HT-29 (cell line): ENCODE measurements around the gene ZSCAN22. TPM values are rescaled to one million over a fixed set of nuclear protein-coding genes. Genes with fewer than 3 reads are reported as not detected.
"Not testable (repeated sequence)": the region's sequence is repeated elsewhere in the genome, so short reads cannot be mapped to it uniquely, and the experiment has no call there.

Source experiments
- DNase-seq: peaks from one replicate; pipeline ENCODE4 v3.0.0-alpha.2; 2015; ENCODE audit warnings: low spot score
- small RNA-seq: library from RNA; depleted of rRNA; stranded (forward); fragments of <200 nt; gene quantifications from one replicate; pipeline ENCODE3, GENCODE V24; 2014
- total RNA-seq: library from RNA; depleted of rRNA; stranded (reverse); fragments of >200 nt; shearing (Covaris generic); gene quantifications from 2 replicates; pipeline ENCODE4 v1.2.3, GENCODE V29; 2014; rRNA removed

The ZSCAN22 gene
- total RNA-seq, 1 experiment from 2014 or later = 3.7 TPM

GRCh38 chr19:58372311-58373133 lies 45.7 kb downstream of the ZSCAN22 start:
- DNase-seq = peak; percentile 50

DNA sequence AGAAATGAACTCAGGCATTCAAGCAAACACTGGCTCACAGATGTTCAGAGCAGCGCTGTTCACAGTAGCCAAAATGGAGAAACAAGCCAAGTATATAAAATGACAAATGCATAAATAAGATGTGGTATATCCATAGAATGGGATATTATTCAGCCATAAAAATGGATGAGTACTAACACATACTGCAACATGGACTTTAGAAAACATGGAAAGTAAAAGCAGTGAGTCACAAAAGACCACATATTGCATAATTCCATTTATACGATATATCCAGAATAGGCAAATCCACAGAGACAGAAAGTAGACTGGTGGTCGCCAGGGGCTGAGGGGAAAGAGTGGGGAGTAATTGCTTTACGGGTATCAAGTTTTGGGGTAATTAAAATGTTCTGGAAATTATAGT lies 47.4 kb downstream of the ZSCAN22 start:
- no peak for DNase-seq

DNA sequence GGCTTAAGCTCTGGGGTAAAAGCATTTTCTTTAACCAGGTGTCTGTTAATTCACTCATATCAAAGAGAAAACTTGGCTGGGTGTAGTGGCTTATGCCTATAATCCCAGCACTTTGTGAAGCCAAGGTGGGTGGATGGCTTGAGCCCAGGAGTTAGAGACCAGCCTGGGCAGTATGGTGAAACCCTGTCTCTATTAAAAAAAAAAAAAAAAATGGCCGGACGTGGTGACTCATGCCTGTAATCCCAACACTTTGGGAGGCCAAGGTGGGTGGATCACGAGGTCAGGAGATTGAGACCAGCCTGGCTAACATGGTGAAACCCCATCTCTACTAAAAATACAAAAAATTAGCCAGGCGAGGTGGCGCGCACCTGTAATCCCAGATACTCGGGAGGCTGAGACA lies 49.9 kb downstream of the ZSCAN22 start:
- DNase-seq = not testable (repeated sequence)

GRCh38 chr19:58379246-58379645 lies 52.5 kb downstream of the ZSCAN22 start:
- DNase-seq = no peak

GRCh38 chr19:58380037-58380661 lies 53.4 kb downstream of the ZSCAN22 start:
- DNase-seq = no peak

- peak; percentile 100 for DNase-seq
These were observed 54.1 kb downstream of the ZSCAN22 start, which contains the start of gene ZNF837 for GRCh38 chr19:58380662-58381459. Gene ZNF837 (minus strand): TSS chr19:58381030. CDS start chr19:58369332, 11,698 bp downstream.

- DNase-seq = no peak
These were observed 54.8 kb downstream of the ZSCAN22 start for GRCh38 chr19:58381460-58382212.

DNA sequence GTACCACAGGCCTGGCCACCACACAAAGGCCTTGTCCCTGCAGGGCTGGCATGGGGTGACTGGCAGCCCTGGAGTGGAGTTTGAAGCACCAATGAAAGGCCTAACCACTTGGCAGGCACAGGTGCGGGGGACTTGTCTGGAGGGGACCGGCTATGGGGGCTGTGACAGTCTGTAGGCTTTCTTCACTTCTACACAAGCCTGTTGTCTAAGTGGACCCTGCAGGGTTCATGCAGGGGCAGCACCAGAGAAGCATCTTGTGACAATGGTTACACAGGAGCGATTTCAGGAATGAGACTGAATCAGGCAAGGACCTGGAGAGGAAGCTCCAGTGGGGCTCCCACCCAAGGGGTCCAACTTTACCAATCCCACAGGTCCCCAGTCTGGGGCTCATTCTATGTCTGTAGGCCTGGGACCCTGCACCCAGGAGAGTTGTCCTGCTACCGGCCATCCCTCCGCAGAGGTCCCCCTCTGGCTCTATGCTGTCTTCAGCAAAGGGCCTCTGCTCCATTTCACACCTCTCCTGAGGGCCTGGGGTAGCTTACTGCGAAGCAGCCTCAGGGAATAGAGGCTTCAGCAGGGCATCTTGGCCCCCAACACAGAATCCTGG lies 56.3 kb downstream of the ZSCAN22 start:
- DNase-seq = no peak

DNA sequence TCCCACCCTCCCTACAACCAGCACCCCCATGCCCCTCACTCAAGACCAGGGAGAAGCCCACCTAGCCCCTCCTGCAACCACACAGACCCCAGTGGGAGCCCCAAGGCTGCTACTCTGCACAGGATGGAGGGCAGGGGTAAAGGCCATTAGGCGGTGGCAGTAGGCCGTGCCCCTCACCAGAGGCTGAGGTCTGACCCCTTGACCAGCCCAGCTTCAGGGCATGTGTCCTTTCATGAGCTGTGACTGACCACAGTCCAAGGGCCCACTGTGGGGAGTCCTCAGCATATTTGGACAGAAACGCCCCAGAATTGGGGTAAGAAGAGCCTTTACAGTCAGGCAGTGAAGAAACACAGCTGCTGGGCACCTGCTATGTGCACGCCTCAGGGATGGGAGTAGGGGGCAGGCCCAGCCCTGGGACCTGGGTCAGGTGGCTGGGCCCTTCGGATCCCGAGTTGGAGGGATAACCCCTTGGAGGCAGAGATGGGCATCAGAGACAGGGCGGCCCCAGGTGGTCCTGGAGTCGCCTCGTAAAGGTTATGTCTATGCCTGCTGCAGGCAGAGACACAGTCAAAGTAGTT lies 58.6 kb downstream of the ZSCAN22 start:
- DNase-seq = no peak

DNA sequence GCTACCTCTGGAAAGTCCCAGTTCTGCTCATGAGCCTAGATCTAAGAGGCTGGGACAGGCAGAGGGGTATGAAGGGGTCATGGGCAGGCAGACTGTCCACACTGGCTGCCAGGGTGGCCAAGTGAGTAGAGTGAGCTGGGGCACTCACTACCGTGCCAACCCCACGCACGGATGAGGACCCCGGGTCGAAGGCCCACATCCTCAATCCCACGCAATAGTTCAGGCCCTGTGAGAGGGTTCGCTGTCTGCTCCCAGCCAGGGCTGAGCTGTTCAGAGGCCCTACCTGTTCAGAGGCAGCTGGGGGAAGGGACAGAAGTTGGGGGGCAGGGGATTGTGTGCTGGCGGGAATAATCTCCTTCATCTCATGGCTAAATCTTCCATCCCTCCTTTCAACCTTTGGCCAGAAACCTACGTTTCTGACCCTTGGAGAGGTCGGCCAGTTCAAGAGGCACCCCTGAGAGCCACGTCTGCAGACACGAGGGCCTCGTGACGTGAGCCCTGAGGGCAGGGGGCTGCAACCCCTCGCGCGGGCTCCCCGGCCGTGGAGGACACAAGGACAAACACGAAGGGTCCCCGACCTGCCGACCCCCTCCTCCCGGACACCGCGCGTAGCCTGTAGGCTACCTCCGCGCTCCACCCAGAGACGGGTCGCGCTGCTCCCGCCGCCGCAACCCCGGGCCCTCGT lies 59.2 kb downstream of the ZSCAN22 start:
- peak; percentile 63 for DNase-seq

DNA sequence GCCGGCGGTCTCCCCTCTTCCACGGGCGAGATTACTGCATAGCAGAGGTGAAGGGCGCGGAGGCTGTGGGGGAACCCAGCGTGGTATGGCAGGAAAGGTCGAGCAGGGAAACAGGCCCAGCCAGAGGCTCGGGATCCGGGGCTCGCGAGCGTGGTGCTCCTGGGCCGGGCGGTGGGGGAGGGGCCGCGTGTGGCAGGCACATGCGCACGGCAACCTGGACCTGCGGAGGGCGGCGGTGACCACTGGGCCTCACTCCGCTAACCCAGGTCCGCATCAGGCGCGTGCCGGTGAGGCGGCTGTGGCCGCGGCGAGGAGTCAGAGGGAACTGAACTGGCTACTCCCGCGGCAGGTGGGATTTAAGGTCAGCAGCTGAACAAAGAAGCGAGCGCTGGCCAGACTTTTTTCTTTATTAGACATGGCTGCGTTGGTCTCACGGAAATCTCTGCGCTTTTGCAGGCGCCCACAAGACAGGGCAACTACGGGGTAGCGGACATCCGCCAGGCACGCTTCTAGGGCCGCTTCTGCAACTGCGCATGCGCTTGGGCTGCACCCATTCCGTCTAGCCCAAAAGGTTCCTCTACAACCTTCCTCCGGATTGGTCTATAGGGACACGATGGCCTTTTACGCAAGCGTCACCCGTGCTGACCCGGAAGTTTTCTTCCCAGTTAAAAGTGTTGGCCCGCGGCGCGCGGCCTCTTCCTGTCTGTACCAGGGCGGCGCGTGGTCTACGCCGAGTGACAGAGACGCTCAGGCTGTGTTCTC lies 60.0 kb downstream of the ZSCAN22 start, which contains the start of gene RPS5:
Gene RPS5, plus strand, starts transcription at position 694 of the 762 bp plus-strand sequence. CDS start 869 bp downstream, outside the sequence.
- peak; percentile 100 for DNase-seq

GRCh38 chr19:58387338-58388174 lies 60.8 kb downstream of the ZSCAN22 start:
- DNase-seq = no peak

DNA sequence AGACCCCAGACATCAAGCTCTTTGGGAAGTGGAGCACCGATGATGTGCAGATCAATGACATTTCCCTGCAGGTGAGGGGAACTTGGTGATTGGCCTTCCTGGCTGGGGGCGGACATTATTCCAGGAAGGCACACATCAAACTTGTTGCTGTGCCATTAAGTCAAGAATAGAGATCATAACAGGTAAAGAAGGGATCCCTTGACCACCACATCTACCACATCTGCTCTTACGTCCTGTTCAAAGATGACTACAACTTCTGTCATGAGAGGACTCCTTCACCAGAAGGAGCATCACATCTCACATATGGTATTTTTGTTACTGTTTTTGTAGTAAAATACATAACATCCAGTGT lies 61.4 kb downstream of the ZSCAN22 start:
- DNase-seq = no peak

Small RNAs within 50 kb of the gene (small RNA-seq; reads per million reads assigned to genes)
- gene MIR4754 (not detected), gene MIR6806 (not detected), gene RNA5SP473 (1.2 reads per million, percentile 45 among the genes with 10 or more reads in this experiment)

Other genes with a start within 250 kb of the ZSCAN22 start
- gene ZSCAN18, start 228.8 kb upstream of the ZSCAN22 start, total RNA-seq = not detected in 2 replicates
- 2.5 and 4.2 TPM in 2 replicates for gene ZNF329, start 176.2 kb upstream of the ZSCAN22 start, total RNA-seq
- 11.1 and 19.7 TPM in 2 replicates for gene ZNF274, start 143.9 kb upstream of the ZSCAN22 start, total RNA-seq
- 60.1 and 64.8 TPM in 2 replicates for gene ZNF544, start 98.1 kb upstream of the ZSCAN22 start, total RNA-seq
- 6.4 and 8.5 TPM in 2 replicates for gene ZNF8, start 48.0 kb upstream of the ZSCAN22 start, total RNA-seq
- gene ERVK3-1, start 21.6 kb upstream of the ZSCAN22 start, total RNA-seq = 74.2 and 83.4 TPM in 2 replicates
- 0.47 TPM in 1 of 2 replicates, not detected in the other for gene A1BG, start 26.5 kb downstream of the ZSCAN22 start, total RNA-seq
- gene ZNF497, start 35.8 kb downstream of the ZSCAN22 start, total RNA-seq = 2.0 and 6.0 TPM in 2 replicates
- gene ZNF837, start 54.0 kb downstream of the ZSCAN22 start, total RNA-seq = 8.3 and 10.4 TPM in 2 replicates
- 5,822 and 6,132 TPM in 2 replicates for gene RPS5, start 60.3 kb downstream of the ZSCAN22 start, total RNA-seq
- 0.58 and 0.99 TPM in 2 replicates for gene RNF225, start 68.7 kb downstream of the ZSCAN22 start, total RNA-seq
- gene ZNF584, start 81.7 kb downstream of the ZSCAN22 start, total RNA-seq = 26.6 and 33.1 TPM in 2 replicates
- gene ZNF132, start 113.2 kb downstream of the ZSCAN22 start, total RNA-seq = not detected in 2 replicates
- gene ZNF324B, start 124.6 kb downstream of the ZSCAN22 start, total RNA-seq = 10.4 and 20.9 TPM in 2 replicates
- gene ZNF324, start 140.1 kb downstream of the ZSCAN22 start, total RNA-seq = 28.6 and 29.5 TPM in 2 replicates
- gene ZNF446, start 149.4 kb downstream of the ZSCAN22 start, total RNA-seq = 19.2 and 22.7 TPM in 2 replicates
- 60.6 and 74.5 TPM in 2 replicates for gene SLC27A5, start 185.0 kb downstream of the ZSCAN22 start, total RNA-seq
- gene ZBTB45, start 192.8 kb downstream of the ZSCAN22 start, total RNA-seq = 25.6 and 27.4 TPM in 2 replicates
- gene TRIM28, start 217.1 kb downstream of the ZSCAN22 start, total RNA-seq = 1,771 and 1,829 TPM in 2 replicates
- gene CHMP2A, start 228.1 kb downstream of the ZSCAN22 start, total RNA-seq = 236 and 268 TPM in 2 replicates
- 201 and 242 TPM in 2 replicates for gene UBE2M, start 231.6 kb downstream of the ZSCAN22 start, total RNA-seq
- 92.5 and 94.8 TPM in 2 replicates for gene MZF1, start 246.3 kb downstream of the ZSCAN22 start, total RNA-seq